Osteocyte (in vitro differentiated cells): ENCODE results near the gene SFR1. TPM values are rescaled to one million over a fixed set of nuclear protein-coding genes. Genes with fewer than 3 reads are reported as not detected.
A peak's percentile ranks its signal among the peaks of the same experiment; 100 is the strongest.

ENCODE experiments used
- DNase-seq: peaks from one replicate; pipeline ENCODE4 v3.0.0; 2021; ENCODE audit warnings: mixed read lengths; ENCODE audit not compliant: unreplicated experiment; ENCODE audit errors: extremely low spot score
- H3K27ac Mint-ChIP-seq: one replicate; pipeline ENCODE4 v1.8.0; 2021; ENCODE audit warnings: mild to moderate bottlenecking, mixed read lengths; ENCODE audit not compliant: unreplicated experiment
- H3K27me3 Mint-ChIP-seq: one replicate; pipeline ENCODE4 v1.8.0; 2021; ENCODE audit warnings: mixed read lengths; ENCODE audit not compliant: unreplicated experiment
- H3K36me3 Mint-ChIP-seq: one replicate; pipeline ENCODE4 v1.8.0; 2021; ENCODE audit warnings: mixed read lengths; ENCODE audit not compliant: unreplicated experiment
- H3K4me1 Mint-ChIP-seq: one replicate; pipeline ENCODE4 v1.8.0; 2021; ENCODE audit warnings: mixed read lengths; ENCODE audit not compliant: unreplicated experiment
- H3K4me3 Mint-ChIP-seq: one replicate; pipeline ENCODE4 v1.8.0; 2021; ENCODE audit warnings: mild to moderate bottlenecking, moderate library complexity, mixed read lengths; ENCODE audit not compliant: unreplicated experiment
- H3K9me3 Mint-ChIP-seq: one replicate; pipeline ENCODE4 v1.8.0; 2021; ENCODE audit warnings: mixed read lengths; ENCODE audit not compliant: unreplicated experiment
- CTCF ChIP-seq: fragments of 200-600 bp; sonication (generic); IDR thresholded peaks from 2 replicates; pipeline ENCODE4 v1.5.0; 2021; ENCODE audit warnings: antibody characterized with exemption, mild to moderate bottlenecking, moderate library complexity
- long read RNA-seq: library from polyadenylated mRNA; unstranded; transcript quantifications from one replicate; pipeline ENCODE4 v2.0.0, GENCODE V29; 2021
- total RNA-seq: library from RNA; stranded (reverse); gene quantifications from 2 replicates; pipeline ENCODE4 v1.2.1, GENCODE V29; 2021

Gene SFR1, protein sequence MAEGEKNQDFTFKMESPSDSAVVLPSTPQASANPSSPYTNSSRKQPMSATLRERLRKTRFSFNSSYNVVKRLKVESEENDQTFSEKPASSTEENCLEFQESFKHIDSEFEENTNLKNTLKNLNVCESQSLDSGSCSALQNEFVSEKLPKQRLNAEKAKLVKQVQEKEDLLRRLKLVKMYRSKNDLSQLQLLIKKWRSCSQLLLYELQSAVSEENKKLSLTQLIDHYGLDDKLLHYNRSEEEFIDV
- total RNA-seq, result 7.0 and 7.9 TPM in 2 replicates
- long read RNA-seq, transcript SFR1-202 (4 exons, 1,503 nt), result major isoform, 42 of 53 reads
- long read RNA-seq, partial matches to known transcripts, result 8 of 53 reads
- long read RNA-seq, other reads (novel, unspliced or antisense), result 2 of 53 reads

DNA sequence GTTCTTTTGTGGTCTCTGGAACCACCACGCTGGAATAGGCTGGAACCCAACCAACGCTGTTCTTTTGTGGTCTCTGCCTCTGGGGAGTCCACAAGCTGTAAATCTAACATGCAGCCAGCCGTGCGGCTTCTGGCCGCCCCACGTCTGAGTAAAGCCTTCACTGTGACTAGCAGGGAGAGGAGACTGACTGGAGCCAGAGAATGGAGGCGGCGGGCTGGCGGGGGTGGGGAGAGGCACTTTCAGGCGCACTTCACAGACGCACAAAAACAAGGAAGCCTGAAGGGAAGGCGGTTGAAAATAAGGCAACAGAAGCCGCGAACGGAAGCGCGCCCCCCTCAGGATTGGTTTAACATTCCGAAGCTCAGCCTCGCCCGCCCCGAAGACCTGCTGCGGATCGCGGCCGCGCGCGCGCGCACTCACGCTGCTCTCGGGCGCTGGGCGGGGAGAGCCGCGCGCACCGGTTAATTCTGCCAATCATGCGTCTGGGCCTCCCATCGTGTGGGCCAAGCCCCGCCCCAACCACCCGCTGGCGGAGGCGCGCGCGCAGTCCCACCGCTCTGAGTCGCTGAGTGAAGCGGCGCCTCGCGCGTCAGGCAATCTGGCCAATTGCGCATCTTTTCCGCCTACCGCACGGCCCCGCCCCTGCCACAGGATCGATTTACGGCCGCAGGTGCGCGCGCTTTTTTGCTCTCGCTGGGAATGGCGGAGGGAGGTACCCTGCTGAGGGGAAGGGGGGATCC lies at the start of gene SFR1:
Gene SFR1, plus strand, starts transcription at position 687 of the 740 bp plus-strand sequence. Its CDS starts 13 bp downstream, at position 700.
- DNase-seq, result peak; percentile 100
- peak within 1 kb of the TSS; percentile 90 for H3K4me3 Mint-ChIP-seq
- no peaks in the 10 kb centered on the region for H3K27me3 Mint-ChIP-seq
- H3K4me1 Mint-ChIP-seq, result peaks cover 25% of the 10 kb centered on the region
- no peaks in the 10 kb centered on the region for H3K9me3 Mint-ChIP-seq
- peak within 1 kb of the TSS; percentile 100 for H3K27ac Mint-ChIP-seq
- TF ChIP-seq CTCF, result peak; percentile 72
- peaks cover 7% of the 10 kb centered on the region for H3K36me3 Mint-ChIP-seq

DNA sequence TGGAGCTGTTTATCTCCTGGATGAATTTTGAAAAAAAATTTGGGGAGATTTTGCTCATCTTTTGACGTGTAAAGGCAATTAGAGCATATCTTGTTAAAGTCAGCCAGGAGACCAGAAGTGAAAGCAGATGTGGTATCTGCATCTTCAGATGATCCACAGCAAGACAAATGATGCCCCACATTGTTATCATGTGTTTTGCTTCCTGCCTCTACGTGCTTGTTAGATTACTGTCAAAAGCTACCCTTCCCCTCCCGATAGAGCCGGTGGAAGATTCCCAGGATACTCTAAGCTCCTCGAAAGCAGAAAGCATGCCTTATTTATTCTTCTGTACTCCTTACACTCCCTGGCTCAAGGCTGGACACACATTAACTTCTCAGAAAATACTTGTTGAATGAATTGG lies 49.2 kb upstream of the SFR1 start:
- Mint-ChIP-seq H3K4me1 (no peaks in the 10 kb centered on the region), H3K4me3 (no peak overlapping the region), H3K27ac (no peak overlapping the region), H3K27me3 (peaks cover 28% of the 10 kb centered on the region), H3K36me3 (no peaks in the 10 kb centered on the region), H3K9me3 (no peaks in the 10 kb centered on the region)
- DNase-seq, result peak; percentile 25
- no peak for TF ChIP-seq CTCF

- no peak for TF ChIP-seq CTCF
- H3K27me3 Mint-ChIP-seq, result peaks cover 21% of the 10 kb centered on the region
- no peak for DNase-seq
- H3K9me3 Mint-ChIP-seq, result no peaks in the 10 kb centered on the region
- H3K36me3 Mint-ChIP-seq, result no peaks in the 10 kb centered on the region
- no peak overlapping the region for H3K4me3 Mint-ChIP-seq
- no peaks in the 10 kb centered on the region for H3K4me1 Mint-ChIP-seq
- H3K27ac Mint-ChIP-seq, result no peak overlapping the region
Observed at GRCh38 chr10:104074505-104074904, 47.5 kb upstream of the SFR1 start.

DNA sequence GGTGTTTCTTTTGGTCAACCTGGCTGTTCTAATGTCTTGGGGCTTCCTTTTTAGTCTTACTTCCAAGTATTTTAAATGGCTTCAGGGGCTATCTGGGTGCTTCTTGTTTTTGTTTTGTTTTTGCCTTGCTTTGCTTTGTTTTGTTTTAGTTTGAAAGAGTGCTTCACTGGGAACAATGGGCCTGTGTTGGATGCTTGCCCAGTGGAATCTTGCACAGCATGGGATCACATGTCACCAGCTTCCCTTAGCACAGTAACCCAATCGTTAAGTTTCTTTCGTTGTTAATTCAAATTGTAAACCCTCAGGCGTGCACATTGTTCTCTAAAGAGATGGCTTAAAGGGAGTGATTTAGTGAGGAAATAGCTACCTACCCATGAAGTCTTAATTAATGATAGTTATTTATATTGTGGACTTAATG lies 45.2 kb upstream of the SFR1 start:
- Mint-ChIP-seq H3K4me3 (no peak overlapping the region), H3K27me3 (peaks cover 7% of the 10 kb centered on the region), H3K4me1 (no peaks in the 10 kb centered on the region), H3K9me3 (no peaks in the 10 kb centered on the region), H3K27ac (no peak overlapping the region), H3K36me3 (no peaks in the 10 kb centered on the region)
- no peak for DNase-seq
- no peak for TF ChIP-seq CTCF

- Mint-ChIP-seq H3K9me3 (no peaks in the 10 kb centered on the region), H3K36me3 (no peaks in the 10 kb centered on the region), H3K27me3 (peaks cover 6% of the 10 kb centered on the region), H3K4me3 (no peak overlapping the region), H3K4me1 (no peaks in the 10 kb centered on the region), H3K27ac (no peak overlapping the region)
- DNase-seq, result no peak
- TF ChIP-seq CTCF, result no peak
Observed at GRCh38 chr10:104077247-104077646, 44.7 kb upstream of the SFR1 start.
